GM18868 (cell line): ENCODE data around the gene RAB4A.

Source experiments
- ATAC-seq: cut with Tn5 transposase; IDR thresholded peaks from one replicate; pipeline ENCODE4 v1.9.1; 2021; ENCODE audit warnings: mild to moderate bottlenecking, moderate library complexity; ENCODE audit not compliant: unreplicated experiment

Gene RAB4A

GRCh38 chr1:229243638-229244037 lies 27.3 kb upstream of the RAB4A start:
- ATAC-seq = no peak

DNA sequence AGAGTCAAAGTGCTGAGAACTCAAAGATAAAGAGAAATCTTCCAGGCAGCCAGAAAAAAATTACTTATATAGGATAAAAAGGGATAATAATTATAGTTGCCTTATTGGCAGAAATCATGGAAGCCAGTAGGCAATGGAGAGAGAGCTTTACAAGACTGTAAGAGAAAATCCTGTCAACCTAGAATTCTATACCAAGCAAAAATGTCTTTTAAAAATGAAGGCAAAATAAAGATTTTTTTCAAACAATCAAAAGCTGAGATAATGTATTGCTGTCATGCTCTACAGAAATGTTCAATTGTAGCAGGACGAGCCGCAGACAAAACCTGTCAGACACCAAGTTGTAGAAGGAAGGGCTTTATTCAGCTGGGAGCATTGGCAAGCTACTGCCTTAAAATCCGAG lies 26.8 kb upstream of the RAB4A start:
- ATAC-seq = no peak

DNA sequence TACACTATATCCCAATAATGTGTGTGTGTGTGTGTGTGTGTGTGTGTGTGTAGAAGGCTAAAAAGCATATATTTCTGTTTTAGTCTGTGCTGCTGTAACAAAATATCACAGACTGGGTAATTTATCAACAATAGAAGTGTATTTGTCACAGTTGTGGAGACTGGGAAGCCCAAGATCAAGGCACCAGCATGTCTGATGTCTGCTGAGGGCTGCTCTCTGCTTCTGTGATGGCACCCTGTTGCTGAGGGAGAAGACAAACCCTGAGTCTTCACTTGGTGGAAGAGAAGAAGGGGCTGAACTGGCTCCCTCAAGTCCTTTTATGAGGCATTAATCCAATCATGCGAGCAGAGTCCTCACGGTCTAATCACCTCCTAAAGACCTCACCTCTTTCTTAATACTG lies 23.0 kb upstream of the RAB4A start:
- no peak for ATAC-seq

GRCh38 chr1:229248821-229249817 lies 21.8 kb upstream of the RAB4A start:
- no peak for ATAC-seq

DNA sequence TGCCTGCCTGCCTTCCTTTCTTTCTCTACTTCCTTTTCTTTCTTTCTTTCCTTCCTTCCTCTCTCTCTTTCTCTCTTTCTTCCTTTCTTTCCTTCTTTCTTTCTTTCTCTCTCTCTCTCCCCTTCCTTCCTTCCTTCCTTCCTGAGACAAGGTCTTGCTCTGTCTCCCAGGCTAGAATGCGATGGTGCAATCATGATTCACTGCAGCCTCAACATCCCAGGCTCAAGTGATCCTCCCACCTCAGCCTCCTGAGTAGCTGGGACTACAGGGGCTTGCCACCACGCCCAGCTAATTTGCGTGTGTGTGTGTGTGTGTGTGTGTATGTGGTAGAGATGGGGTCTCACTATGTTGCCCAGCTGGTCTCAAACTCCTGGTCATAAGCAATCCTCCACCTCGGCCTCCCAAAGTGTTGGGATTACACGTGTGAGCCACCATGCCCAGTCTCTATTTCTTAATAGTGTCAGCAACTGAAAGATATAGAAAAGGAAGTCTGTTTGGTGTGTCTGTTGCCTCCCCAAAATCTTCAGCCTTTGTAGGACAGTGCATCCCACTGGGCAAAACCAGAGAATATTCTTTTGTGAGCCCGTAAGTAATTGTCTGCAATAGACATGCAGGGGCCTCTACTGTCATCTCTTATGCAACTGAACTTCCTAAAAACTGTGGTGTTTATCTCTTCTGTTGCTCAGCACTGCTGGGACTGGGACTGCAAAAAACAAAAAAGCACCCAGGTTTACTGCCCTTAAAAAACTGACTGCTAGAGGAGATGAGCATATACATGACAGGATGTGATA lies 20.9 kb upstream of the RAB4A start:
- no peak for ATAC-seq

DNA sequence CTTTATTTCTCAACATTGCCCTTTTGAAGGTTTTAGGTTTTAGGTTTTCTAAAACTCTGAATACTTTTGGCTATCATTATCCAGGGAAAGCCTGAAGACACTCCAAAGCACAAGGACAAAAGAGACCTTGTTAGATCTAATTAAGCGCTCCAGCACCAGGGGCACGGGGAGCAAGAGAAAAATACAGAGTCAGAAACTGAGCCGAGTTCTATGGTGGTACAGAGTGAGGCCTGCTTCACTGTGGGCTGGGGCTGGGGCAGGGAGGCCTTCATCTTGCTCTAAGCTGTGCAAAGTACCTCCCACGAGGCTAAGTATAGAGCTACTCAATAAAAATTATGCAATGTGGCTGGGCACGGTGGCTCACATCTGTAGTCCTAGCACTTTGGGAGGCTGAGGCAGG lies 19.7 kb upstream of the RAB4A start:
- no peak for ATAC-seq

GRCh38 chr1:229252228-229252984 lies 18.5 kb upstream of the RAB4A start:
- ATAC-seq = no peak

DNA sequence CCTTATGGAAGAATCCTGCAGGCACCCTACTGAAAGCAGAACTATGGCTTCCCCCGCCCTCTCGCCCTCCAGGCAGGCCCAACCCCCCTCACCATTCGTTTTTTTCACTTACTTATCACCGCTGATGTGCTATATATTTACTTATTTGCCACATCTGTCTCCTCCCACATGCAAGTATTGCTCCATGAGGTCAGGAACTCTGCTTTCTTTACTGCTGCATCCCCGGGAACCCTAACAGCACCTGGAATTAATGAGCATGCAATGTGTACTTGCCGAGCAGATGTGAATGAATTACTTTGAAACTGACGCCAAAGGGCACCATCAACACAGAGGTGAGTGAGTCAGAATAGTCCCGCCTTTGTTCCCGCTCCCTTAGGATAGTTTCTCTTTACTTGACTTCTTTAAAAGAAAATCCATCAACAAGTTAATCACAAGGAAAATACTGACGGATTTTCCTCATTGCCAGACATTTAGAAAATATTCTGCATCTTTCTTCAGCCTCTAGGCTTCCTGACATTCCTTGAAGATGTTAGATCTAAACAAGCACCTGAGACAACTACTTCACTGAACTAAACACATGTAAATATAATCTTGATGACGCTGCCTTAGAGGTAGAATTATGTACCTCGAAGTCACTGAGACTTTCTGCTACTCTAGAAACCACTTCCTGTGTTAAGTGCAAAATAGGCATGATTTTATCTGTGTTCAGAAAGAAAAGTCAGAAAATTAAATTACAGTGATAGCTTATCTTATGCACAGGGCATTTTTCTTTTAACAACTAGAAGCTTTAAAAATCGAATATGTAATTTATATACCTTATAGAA lies 17.5 kb upstream of the RAB4A start:
- ATAC-seq = peak; percentile 60

GRCh38 chr1:229254910-229255541 lies 15.9 kb upstream of the RAB4A start:
- no peak for ATAC-seq

- peak; percentile 51 for ATAC-seq
These were observed 12.7 kb upstream of the RAB4A start for GRCh38 chr1:229258031-229258756.

- no peak for ATAC-seq
These were observed 12.2 kb upstream of the RAB4A start for GRCh38 chr1:229258757-229259060.

DNA sequence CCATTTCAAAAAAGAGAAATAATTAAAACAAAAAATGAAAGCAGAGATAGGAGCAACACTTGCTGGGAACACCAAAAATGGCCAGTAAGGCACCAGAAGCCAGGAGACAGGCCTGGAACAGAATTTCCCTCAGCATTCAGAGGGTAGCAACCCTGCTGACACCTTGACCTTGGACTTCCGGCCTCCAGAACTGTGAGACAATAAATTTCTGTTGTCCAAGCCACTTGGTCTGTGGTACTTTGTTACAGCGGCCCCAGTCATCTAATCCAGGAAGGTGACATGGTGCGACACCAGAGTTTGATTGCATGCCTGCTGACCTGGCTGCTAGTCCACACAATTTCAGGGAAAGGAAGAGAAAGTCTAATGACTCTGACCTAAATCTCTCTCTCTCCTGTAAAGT lies 10.6 kb upstream of the RAB4A start:
- no peak for ATAC-seq

DNA sequence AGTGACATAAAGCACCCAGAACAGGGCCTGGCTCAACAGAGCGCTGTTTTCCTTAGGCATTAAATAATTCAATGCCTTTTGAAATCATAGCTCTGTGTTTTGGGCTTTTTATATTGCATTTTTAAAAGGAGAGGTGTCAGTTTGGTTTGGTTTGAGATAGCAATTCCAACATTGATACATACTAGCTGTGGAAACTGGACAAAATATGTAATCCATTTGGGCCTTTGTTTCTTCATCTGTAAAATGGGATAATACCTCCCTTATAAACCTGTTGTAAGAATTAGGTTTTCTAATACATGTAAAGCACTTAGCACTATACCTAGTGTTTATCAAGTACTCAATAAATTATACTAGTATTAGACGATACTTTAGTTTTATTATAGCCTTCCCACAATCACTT lies 8.7 kb upstream of the RAB4A start:
- no peak for ATAC-seq

- ATAC-seq = no peak
These were observed 7.7 kb upstream of the RAB4A start for GRCh38 chr1:229263254-229263653.

DNA sequence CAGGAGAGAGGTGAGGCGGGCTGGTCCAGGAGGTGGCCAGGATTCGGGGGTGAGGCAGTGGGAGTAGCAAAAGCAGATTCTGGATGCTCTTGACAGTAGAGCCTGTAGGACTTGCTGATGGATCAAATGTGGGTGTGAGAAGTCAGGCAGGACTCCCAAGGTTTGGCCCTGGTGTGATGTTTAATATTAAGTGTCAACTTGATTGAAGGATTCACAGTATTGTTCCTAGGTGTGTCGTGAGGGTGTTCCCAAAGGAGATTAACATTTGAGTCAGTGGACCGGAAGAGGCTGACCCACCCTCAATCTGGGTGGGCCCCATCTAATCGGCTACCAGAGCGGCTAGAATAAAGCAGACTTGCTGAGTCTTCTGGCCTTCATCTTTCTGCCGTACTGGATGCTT lies 6.8 kb upstream of the RAB4A start:
- ATAC-seq = no peak

DNA sequence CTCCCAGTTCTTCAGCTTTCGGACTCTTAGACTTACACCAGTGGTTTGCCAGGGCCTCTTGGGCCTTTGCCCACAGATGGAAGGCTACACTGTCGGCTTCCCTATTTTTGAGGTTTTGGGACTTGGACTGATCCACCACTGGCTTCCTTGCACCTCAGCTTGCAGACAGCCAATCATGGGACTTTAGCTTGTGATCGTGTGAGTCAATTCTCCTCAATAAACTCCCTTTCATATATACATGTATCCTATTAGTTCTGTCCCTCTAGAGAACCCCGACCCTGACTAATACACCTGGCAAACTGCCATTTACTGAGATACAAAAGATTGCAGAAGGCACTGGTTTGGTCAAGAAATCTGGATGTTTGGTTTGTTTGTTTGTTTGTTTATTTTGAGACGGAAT lies 6.4 kb upstream of the RAB4A start:
- ATAC-seq = no peak

DNA sequence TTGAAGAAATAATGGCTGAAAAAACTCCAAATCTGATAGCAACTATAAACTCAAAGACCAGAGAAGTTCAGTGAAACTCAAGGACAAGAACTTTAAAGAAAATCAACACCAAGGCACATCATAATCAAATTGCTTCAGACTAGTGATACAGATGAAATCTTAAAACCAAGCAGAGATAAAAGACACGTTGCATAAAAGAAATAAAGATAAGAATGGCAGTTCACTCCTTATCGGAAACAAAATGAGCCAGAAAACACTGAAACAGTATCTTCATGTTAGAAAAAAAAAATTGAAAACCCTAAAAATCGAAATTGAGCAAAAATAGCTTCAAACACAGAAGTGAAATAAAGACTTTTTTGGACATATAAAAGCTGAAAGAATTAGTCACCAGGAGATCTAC lies 4.6 kb upstream of the RAB4A start:
- ATAC-seq = no peak

DNA sequence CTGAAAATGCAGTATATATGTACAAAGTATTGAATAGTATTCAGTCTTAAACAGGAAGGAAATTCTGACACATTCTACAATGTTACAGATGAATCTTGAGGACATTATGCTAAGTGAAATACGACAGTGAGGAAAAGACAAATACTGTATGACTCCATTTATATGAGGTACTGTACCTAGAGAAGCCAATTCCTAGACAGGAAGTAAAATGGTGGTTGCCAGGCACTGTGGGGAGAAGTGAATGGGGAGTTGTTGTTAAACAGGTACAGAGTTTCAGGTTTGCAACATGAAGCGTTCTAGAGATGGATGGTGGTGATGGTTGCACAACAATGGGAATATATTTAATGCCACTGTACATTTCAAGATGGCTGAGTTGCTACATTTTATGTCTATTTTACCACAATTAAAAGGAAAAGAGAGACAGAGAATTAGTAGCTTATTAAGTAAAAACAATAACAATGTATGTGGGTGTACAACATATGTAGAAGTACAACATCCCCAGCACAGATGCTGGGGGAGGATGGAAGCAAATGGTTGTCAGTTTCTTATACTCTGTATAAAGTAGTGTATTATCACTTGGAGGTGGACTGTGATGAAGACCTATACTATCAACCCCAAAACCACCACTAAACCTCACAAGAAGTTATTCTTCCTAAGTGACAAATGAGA lies 3.9 kb upstream of the RAB4A start:
- no peak for ATAC-seq

GRCh38 chr1:229268505-229268904 lies 2.4 kb upstream of the RAB4A start:
- no peak for ATAC-seq
